Measurements from ENCODE around the gene PWP2.

DNA sequence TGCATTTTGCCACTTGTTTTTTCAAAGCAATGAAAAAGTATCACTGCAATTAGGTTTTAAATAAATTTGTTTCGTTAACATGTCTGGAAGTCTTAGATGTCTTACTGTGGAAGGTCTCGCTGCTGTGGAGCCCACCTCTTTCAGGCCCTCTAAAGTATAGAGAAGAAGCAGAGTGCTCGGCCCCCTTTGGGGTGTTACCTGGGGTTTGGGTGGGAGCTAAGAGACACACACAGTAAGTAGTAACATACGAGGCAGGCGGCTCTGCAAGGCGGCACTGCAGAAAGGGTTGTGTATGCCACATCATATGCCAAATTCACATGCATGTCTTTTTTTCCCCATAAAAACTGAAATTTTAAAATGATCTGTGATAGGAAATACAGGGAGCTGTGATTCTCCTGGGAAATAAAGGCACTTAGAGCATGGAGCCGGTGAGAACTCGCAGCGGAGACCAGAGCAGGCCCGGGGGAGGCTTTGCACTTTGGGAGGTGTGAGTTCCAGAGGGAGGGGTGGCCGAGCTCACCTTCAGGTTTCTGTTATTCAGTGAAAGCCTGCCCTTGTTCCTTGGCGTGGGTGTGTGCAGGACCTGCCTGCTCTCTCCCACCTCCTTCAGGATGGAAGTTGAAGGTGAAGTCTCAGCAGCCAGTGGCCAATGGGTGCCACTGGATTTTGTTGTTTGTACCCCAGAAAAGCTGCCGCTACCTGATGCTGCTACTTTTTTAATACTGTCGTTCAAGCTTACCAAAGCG lies 35.7 kb upstream of the PWP2 start:
- TF ChIP-seq POLR2AphosphoS5 (IDR thresholded peaks at IDR 0.05; ENCODE audit: low read depth) = no peak
- TF ChIP-seq, protein P1, sequence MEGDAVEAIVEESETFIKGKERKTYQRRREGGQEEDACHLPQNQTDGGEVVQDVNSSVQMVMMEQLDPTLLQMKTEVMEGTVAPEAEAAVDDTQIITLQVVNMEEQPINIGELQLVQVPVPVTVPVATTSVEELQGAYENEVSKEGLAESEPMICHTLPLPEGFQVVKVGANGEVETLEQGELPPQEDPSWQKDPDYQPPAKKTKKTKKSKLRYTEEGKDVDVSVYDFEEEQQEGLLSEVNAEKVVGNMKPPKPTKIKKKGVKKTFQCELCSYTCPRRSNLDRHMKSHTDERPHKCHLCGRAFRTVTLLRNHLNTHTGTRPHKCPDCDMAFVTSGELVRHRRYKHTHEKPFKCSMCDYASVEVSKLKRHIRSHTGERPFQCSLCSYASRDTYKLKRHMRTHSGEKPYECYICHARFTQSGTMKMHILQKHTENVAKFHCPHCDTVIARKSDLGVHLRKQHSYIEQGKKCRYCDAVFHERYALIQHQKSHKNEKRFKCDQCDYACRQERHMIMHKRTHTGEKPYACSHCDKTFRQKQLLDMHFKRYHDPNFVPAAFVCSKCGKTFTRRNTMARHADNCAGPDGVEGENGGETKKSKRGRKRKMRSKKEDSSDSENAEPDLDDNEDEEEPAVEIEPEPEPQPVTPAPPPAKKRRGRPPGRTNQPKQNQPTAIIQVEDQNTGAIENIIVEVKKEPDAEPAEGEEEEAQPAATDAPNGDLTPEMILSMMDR (IDR thresholded peaks at IDR 0.05; ENCODE audit: insufficient read depth, low read length) = no peak
- TF ChIP-seq, protein P2, sequence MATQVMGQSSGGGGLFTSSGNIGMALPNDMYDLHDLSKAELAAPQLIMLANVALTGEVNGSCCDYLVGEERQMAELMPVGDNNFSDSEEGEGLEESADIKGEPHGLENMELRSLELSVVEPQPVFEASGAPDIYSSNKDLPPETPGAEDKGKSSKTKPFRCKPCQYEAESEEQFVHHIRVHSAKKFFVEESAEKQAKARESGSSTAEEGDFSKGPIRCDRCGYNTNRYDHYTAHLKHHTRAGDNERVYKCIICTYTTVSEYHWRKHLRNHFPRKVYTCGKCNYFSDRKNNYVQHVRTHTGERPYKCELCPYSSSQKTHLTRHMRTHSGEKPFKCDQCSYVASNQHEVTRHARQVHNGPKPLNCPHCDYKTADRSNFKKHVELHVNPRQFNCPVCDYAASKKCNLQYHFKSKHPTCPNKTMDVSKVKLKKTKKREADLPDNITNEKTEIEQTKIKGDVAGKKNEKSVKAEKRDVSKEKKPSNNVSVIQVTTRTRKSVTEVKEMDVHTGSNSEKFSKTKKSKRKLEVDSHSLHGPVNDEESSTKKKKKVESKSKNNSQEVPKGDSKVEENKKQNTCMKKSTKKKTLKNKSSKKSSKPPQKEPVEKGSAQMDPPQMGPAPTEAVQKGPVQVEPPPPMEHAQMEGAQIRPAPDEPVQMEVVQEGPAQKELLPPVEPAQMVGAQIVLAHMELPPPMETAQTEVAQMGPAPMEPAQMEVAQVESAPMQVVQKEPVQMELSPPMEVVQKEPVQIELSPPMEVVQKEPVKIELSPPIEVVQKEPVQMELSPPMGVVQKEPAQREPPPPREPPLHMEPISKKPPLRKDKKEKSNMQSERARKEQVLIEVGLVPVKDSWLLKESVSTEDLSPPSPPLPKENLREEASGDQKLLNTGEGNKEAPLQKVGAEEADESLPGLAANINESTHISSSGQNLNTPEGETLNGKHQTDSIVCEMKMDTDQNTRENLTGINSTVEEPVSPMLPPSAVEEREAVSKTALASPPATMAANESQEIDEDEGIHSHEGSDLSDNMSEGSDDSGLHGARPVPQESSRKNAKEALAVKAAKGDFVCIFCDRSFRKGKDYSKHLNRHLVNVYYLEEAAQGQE (IDR thresholded peaks at IDR 0.05; ENCODE audit: insufficient replicate concordance, low read depth) = no peak
